ENCODE data around the gene ST6GALNAC2. TPM values are rescaled to one million over a fixed set of nuclear protein-coding genes. Genes with fewer than 3 reads are reported as not detected.
A peak's percentile ranks its signal among the peaks of the same experiment; 100 is the strongest.

ST6GALNAC2 gene
- total RNA-seq = 1 to 10 TPM in 3 of 4 donors, not detected in 1; 1.4 to 4.4 (median 1.6) TPM

- Histone ChIP-seq H3K36me3 (no peaks in the 10 kb centered on the region), H3K4me1 (peaks cover 3 to 20% (median 18%) of the 10 kb centered on the region in 4 donors), H3K27me3 (peaks cover 55% of the 10 kb centered on the region), H3K9me3 (no peaks in the 10 kb centered on the region), H3K4me3 (peak within 1 kb of the TSS; percentile 47 to 67 (median 59)), H3K27ac (peak within 1 kb of the TSS; percentile 30 to 71 (median 58))
- no peak for TF ChIP-seq POLR2AphosphoS5 (IDR thresholded peaks at IDR 0.05)
- no peak for TF ChIP-seq POLR2A (IDR thresholded peaks at IDR 0.05)
- TF ChIP-seq CTCF (IDR thresholded peaks at IDR 0.05) = peak in 4 of 5 experiments; percentile 18 to 55 (median 36)
- no peak for TF ChIP-seq EP300 (IDR thresholded peaks at IDR 0.05; ENCODE audit: low read depth)
- DNase-seq = peak; percentile 71
- in situ Hi-C loops (cut with MboI; ENCODE audit: low pct_ligation_motif_present in 1 of 4, low pct_unique_long_range_greater_than_20kb in 1 of 4, low sequenced_read_pairs in 3 of 4) = no loop called here
- 2% methylated on average over 56 of the region's 84 CpGs; no CpG with 5 or more reads in 1 of the 2 donors for WGBS, 2 donors (ENCODE audit: low coverage in 1 of 2)
- intact Hi-C loops (cut with DNase I; ENCODE audit: low total_unique reads) = no loop called here
Observed at GRCh38 chr17:76585649-76586593, at the start of gene ST6GALNAC2. Gene ST6GALNAC2, minus strand, starts transcription at chr17:76585860. Its CDS starts 52 bp downstream, at chr17:76585808.

GRCh38 chr17:76635039-76635438 lies 49.4 kb upstream of the ST6GALNAC2 start:
- no peak overlapping the region for H3K4me3 ChIP-seq
- intact Hi-C loops (cut with DNase I; ENCODE audit: low total_unique reads) = no loop called here
- no peak for DNase-seq
- in situ Hi-C loops (cut with MboI; ENCODE audit: low pct_ligation_motif_present in 1 of 4, low pct_unique_long_range_greater_than_20kb in 1 of 4, low sequenced_read_pairs in 3 of 4) = no loop called here
- H3K9me3 ChIP-seq = no peaks in the 10 kb centered on the region
- 50 to 91% methylated on average over 1 to 5 of the region's 5 CpGs for WGBS, 2 donors (ENCODE audit: low coverage in 1 of 2)
- no peak overlapping the region for H3K27ac ChIP-seq
- H3K36me3 ChIP-seq = no peaks in the 10 kb centered on the region
- H3K27me3 ChIP-seq = no peaks in the 10 kb centered on the region
- H3K4me1 ChIP-seq = peaks cover 0 to 25% (median 2%) of the 10 kb centered on the region in 4 donors
- TF ChIP-seq POLR2A (IDR thresholded peaks at IDR 0.05) = no peak
- no peak for TF ChIP-seq EP300 (IDR thresholded peaks at IDR 0.05; ENCODE audit: low read depth)
- no peak for TF ChIP-seq POLR2AphosphoS5 (IDR thresholded peaks at IDR 0.05)
- no peak for TF ChIP-seq CTCF (IDR thresholded peaks at IDR 0.05)

GRCh38 chr17:76633628-76634328 lies 48.1 kb upstream of the ST6GALNAC2 start:
- intact Hi-C loops (cut with DNase I; ENCODE audit: low total_unique reads) = no loop called here
- no peak overlapping the region for H3K4me3 ChIP-seq
- no peak overlapping the region for H3K27ac ChIP-seq
- no peaks in the 10 kb centered on the region for H3K27me3 ChIP-seq
- 81 to 82% methylated on average over 14 of the region's 14 CpGs for WGBS, 2 donors (ENCODE audit: low coverage in 1 of 2)
- no peaks in the 10 kb centered on the region for H3K36me3 ChIP-seq
- TF ChIP-seq EP300 (IDR thresholded peaks at IDR 0.05; ENCODE audit: low read depth) = no peak
- no peak for TF ChIP-seq POLR2A (IDR thresholded peaks at IDR 0.05)
- no peak for TF ChIP-seq CTCF (IDR thresholded peaks at IDR 0.05)
- TF ChIP-seq POLR2AphosphoS5 (IDR thresholded peaks at IDR 0.05) = no peak
- no peak for DNase-seq
- in situ Hi-C loops (cut with MboI; ENCODE audit: low pct_ligation_motif_present in 1 of 4, low pct_unique_long_range_greater_than_20kb in 1 of 4, low sequenced_read_pairs in 3 of 4) = no loop called here
- peaks cover 0 to 20% (median 0%) of the 10 kb centered on the region in 4 donors for H3K4me1 ChIP-seq
- H3K9me3 ChIP-seq = no peaks in the 10 kb centered on the region
